Cerebellar nuclear complex (tissue), 1 donor: ENCODE results near the gene ADGRF5.

Experiments
- DNase-seq, 2 experiments: peaks; one replicate each; lab custom pipeline; 2025; lab: John Stamatoyannopoulos, UW

The ADGRF5 gene, protein sequence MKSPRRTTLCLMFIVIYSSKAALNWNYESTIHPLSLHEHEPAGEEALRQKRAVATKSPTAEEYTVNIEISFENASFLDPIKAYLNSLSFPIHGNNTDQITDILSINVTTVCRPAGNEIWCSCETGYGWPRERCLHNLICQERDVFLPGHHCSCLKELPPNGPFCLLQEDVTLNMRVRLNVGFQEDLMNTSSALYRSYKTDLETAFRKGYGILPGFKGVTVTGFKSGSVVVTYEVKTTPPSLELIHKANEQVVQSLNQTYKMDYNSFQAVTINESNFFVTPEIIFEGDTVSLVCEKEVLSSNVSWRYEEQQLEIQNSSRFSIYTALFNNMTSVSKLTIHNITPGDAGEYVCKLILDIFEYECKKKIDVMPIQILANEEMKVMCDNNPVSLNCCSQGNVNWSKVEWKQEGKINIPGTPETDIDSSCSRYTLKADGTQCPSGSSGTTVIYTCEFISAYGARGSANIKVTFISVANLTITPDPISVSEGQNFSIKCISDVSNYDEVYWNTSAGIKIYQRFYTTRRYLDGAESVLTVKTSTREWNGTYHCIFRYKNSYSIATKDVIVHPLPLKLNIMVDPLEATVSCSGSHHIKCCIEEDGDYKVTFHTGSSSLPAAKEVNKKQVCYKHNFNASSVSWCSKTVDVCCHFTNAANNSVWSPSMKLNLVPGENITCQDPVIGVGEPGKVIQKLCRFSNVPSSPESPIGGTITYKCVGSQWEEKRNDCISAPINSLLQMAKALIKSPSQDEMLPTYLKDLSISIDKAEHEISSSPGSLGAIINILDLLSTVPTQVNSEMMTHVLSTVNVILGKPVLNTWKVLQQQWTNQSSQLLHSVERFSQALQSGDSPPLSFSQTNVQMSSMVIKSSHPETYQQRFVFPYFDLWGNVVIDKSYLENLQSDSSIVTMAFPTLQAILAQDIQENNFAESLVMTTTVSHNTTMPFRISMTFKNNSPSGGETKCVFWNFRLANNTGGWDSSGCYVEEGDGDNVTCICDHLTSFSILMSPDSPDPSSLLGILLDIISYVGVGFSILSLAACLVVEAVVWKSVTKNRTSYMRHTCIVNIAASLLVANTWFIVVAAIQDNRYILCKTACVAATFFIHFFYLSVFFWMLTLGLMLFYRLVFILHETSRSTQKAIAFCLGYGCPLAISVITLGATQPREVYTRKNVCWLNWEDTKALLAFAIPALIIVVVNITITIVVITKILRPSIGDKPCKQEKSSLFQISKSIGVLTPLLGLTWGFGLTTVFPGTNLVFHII (N-terminal part only)

DNA sequence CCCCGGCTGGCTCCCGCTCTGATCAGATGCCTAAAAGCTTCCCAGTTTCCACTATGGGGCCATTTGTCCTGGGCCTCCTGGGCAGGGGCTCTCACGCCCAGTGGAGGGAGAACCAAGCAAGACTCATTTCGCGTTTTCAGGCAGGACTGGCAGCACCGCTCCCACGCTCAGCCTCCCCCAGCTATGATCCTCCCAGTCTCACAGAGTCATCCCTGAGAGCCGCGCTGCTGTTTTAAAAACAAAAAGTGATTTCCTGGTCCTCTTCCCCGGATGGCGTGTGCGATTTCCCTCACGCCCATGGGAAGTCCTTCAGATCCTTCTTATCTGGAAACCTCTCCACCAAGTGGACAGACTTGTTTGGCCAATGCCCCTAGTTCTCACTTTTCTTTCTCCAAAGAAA is at the start of gene ADGRF5:
Gene ADGRF5, minus strand, starts transcription at position 208 of the 400 bp plus-strand sequence. CDS start 15,176 bp downstream, outside the sequence.
- no peak for DNase-seq

DNA sequence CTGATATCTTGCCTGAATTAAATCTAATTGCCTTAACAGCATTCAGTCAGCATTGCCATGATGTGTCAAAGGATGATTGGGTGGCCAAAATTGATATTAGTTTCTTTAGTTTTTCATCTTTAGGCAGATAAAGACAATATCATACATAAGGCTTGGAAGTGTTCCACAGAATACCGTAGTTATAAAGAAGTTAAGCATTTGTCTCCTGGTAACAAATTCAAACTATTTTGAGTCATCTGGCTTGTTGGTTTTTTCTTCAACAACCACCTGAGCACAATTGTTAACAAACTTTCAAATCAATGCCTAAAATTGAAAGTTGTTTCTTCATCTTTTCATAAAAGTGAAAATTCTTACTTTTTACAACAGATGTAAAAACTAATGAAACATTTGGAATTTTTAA is 47.5 kb upstream of the ADGRF5 start:
- no peak for DNase-seq

DNA sequence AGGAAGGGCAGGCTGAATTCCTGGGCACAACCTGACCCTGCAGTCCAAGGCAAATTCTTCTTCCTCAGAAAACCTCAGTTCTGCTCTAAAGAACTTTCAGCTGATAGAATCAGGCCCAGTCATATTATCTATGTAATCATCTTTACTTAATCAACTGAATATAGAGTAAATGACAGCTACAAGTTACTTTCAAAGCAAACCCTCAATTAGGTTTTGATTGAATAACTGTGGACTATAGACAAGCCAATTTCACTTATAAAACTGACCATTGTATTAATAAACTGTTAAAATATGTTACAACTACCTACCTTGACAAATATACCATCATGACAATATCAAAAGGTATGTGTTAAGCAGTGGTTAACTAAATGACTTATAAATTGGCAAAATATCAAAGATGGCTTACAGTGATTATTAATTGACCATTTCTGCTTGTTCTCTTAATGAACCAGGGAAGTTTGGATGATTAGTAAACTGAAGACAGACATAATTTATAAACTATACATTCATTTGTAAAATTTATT is 46.1 kb upstream of the ADGRF5 start:
- DNase-seq: no peak

DNA sequence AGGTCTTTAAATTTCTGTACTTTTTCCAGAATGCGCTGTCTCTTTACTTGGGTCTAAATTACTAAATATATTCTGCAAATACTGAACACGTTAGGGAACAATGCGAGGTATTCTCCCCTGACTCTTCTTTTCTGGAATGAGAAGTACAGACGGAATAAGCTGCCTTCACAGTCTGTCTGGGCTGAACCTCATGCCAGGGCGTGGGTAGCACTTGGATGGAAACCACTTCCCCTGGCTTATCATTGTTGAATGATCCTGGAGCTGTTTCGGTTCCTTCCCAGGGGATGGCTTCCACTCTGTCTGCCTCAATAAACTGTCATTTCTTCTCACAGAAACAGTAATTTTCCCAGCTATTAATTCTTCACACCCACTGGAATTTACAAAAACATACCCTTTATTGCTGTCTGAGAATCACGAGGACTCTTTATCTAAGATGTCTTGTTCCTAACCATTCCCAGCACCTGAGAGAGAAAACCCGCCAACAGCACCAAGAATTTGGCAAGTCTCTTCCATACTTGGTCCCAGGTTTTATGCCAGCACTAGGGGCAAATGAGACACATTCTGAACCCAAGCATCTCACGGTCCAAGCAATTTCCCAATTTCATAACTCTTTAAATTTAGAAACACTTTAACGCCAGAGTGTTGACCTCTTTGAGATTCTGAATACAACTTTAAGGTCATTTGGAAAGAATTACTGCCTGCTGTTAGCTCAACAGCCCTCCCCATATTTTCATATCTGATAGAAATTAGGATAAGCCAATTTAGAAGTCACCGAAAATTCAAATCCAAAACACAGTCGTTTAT is 43.2 kb upstream of the ADGRF5 start:
- DNase-seq: no peak

DNA sequence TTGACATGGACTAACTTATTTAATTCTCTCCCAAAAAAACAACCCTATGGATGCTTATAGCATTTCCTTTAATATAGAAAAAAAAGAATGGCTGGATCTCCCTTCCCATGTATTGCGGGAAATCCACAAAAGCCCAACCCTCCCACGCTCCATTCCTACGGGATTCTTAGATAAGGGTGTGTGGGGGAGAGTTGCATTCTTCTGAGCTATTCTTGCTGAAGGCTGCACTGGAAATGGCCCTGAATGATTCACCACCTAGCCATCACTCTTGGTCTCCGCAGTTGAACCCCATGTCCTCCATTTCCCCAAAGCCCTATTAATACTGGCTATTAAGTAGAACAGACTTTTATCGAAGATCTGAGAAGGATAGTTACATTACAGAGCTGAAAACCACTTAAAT is 41.9 kb upstream of the ADGRF5 start:
- DNase-seq: no peak

DNA sequence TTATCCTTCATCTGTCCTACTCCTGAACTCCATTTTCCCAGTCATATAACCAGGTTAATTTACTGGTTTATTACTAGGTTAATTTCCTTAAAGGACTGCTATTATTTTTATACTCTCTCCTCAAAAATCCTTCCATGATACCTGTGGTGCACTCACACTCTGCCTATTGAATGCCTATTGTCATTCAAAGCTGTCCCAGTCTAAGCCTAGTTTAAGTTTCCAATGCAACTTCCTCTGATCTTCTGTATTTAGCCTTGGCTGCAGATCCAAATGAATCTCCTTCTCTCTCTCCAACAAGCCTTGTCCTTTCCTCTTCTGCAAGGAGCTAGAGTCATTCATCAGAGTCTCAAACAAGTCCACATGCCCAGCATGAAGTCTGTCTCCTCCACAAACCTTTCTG is 41.3 kb upstream of the ADGRF5 start:
- DNase-seq: no peak

DNA sequence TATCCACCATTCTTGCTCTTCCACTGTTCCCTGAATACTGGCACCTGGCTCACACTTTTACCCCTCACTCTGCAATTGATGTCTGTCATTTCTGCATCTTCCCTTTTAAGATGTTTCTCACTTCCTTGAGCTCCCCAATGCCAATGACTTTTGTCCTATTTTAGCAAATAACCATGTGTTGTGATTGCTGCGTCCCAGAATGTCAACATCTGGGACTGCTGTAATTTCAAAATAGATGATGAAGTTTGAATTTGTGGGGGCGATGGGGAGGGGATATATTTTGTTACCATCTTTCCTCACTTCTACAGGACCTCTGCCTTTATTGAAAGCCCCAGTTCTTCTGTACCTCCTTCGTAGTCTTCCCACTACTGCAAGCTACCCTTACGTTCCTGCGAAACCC is 40.0 kb upstream of the ADGRF5 start:
- no peak for DNase-seq

DNA sequence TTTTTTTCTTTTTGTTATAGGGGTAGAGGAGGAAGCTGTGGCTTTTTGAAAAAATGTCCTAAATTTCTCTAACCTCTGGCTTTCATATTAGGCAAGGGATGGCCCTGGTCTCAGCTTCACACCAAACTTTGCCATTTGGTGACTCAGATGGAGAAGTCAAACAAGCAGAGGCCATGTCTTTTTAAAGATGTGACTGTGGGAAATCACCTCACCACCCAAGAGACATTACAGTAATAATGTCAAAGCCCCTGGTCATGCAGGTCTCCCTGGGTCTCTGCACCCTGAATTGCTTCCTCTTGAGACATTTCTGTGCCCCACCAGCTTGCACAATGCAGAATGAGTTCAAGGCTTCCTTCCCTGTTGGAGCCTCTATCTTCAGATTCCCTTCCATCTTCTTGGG is 39.5 kb upstream of the ADGRF5 start:
- no peak for DNase-seq

DNA sequence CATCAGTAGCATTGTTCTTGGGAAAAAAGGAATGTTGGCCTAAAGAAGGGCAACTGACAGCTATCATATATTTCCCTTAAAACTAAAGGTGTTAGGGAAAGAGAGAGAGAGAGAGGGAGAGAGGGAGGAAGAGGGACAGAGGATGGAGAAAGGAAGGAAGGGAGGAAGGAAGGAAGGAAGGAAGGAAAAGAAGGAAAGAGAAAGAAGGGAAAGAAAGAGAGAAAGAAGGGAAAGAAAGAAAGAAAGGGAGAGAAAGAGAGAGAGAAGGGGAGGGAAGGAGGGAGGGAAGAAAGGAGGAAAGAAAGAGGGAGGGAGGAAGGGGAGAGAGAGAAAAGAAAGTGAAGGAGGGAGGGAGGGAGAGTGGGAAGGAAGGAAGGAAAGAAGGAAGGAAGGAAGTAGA is 37.7 kb upstream of the ADGRF5 start:
- DNase-seq: no peak

DNA sequence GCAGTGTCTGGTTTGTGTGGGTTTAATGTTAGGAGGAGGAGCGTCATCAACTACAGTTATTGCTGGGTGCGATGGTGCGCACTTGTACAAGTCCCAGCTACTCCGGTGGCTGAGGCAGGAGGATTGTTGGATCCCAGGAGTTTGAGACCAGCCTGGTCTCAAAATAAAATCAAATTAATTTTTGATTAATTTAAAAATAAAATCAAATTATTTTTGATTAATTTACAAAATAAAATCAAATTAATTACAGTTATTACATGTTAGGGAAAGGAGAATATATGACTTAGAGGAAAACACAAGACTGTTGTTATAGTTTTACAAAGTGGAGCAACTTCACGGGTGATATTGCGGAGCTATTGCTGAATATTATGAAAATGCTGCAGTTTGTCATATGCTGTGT is 34.7 kb upstream of the ADGRF5 start:
- DNase-seq: no peak

DNA sequence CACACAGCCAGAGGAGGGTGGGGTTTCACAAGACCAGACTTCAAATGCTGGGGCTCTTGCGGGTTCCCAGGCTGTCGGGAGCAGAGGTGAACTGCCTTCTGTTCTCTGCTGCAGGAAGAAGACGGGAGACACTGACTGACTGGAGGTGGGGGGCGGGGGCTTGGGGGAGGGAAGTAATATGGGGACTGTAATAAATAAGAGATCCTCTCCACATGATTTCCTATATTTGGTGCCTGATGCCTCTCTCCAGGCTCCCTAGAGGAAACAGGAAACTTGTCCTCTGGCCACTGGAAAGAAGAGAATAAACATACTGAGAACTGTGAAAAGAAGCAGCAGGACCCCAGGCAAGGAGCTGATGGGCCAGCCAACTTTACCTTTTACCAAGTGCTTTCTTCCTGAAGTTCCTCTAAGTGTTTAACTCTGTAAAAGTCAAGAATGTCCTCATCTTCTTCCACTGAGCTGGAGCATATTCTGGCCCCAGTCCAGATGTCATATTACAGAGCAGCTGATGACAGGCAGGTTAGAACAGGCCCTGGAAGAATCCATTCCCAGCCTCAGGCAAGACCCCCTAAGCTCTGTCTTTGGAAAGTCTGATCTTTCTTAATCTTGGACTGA is 33.2 kb upstream of the ADGRF5 start:
- DNase-seq: no peak

DNA sequence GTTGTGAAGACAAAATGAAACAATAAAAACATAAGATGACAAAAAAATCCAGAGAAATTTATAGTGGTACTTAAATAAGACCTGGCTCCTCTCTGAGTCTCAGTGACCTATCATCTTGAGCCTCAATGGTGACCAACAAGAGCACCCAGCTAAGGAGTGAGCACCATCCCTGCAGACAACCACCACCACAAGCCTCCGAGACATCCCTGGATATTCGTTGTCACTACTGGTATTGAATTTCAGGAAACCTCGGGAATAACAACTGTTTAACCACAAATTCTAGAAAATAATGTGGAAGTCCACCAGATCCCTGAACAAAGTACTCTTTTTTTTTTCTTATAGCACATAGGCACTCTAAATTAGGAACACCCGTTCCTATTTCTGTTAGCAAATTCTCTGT is 32.2 kb upstream of the ADGRF5 start:
- DNase-seq: no peak

DNA sequence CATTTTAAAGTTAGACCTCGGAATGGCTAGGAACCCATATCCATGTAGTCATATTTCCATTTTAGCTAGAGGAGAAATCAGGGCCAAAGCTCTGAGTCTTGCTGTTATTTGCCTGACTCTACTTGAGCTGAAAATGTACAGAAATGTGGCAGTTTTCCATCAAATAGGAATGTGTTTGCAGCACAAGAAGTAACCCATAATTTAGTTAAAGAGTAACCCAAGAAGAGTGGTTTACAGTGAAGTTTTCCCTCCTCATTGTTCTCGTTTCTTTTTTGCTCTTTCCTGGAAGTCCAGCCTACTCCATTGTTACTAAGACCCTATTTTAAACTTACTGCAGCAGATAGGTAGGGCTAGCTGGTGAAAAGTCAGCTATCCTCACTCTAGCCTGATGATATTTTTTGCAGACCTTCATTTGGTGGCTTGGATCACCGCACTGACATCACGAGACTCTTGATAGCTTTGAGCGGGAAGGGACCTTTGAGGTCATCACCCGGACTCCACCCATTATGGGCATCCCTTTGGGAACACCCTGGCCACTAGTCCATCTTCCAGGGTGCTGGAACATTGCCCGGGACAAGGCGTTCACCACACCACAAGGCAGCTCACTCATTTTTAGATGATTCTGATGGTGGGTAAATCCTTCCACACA is 28.0 kb upstream of the ADGRF5 start:
- no peak for DNase-seq

DNA sequence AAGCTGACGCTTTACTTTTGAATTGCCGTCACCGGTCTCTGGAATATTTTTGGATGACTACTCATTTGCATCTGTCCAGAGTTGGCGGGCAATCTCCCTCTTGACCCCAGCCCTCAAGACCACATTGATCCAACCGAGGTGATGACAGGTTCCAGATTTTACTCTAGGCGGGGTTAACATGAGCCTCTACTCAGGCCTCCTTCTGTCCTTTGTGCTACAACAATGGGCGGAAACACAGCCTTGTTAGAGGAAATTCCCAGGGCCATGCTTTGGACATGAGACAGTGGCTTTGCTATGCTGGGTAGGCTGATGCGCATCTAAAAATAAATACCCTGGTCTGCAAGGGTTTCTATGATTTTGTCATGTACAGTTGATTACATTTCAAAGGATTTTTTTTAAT is 27.0 kb upstream of the ADGRF5 start:
- no peak for DNase-seq

DNA sequence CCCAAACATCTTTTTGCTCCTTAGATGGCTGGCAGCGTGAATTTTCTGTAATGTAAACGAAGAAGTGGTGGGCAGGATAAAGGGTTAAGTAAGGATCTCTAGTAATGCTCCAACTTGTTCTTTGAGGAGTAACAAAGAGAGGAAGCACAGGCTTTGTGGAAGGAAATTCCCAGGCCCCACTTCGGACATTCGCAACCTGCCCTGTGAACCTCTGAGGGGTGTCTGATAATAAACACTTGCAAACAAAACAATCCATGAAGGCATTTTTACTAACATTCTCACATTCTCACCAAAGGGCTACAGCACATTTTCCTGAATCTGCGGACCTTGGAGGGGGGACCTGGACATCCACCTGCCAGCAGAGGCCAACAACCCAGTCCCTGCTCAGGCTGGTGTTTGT is 25.8 kb upstream of the ADGRF5 start:
- DNase-seq: no peak

DNA sequence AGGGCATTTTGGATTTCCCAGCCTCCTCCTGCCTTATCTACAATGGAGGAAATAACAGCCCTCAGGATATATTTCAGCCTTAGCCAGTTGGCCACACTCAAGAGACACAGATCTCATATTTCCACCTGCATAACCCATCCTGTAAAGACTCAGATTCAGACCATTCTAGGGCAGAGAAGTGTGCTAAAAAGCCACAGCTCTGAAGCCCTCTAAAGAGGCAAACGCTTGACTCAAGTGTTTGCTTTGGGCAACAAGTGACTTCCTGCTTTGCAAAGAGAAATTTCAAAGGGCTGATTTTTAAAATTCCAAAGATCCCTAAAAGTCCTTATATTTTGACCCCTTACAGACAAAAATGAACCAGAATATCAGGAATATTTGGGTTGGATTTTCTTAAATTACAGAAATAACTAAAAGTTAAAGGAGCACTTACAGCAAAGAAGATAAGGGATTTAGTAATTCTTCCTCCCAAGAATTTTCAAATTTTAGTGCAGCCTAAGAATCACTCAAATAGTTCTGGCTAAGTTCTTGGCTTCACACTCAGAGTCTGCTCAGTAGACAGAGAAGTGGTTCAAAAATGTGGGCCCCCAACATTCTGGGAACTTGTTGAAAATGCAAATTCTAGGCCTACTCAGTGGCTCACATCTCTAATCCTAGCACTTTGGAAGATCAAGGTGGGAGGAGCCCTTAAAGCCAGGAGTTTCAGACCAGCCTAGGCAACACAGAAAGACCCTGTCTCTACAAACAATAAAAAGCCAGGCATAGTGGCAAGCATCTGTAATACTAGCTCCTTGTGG is 18.9 kb upstream of the ADGRF5 start:
- DNase-seq: no peak

DNA sequence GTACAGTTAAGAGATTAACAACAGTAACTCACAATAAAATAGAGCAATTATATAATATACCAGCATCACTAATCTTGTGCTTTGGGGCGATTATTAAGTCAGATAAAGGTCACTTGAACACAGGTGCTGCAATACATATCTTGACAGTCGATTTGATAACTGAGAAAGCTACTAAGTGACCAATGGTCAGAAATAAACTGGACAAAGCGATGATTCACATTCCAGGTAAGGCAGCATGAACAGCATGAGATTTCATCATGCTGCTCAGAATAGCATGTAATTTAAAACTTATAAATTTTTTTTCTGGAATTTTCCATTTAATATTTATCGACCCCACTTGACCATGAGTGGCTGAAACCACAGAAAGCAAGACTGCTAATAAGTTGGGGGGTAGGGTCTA is 15.9 kb upstream of the ADGRF5 start:
- DNase-seq: no peak

DNA sequence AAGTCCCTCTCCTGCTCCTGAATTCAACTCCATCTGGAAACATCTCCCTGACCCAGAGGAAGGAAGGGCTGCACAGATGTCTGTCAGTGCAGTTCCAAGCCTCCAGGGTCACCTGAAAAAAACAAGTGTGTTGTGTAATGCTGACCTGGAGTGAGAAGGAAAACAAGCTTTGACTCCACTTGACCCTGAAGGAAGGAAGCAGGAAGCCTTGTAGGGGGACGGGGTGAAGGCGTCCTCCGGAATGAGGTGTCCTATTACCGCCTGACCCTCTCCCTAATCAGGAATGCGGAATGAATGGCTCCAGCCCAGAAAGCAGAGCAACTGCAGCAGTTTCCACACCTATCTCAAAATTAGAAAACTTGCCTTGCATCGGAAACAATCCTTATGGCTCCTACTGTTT is 13.9 kb upstream of the ADGRF5 start:
- no peak for DNase-seq

DNA sequence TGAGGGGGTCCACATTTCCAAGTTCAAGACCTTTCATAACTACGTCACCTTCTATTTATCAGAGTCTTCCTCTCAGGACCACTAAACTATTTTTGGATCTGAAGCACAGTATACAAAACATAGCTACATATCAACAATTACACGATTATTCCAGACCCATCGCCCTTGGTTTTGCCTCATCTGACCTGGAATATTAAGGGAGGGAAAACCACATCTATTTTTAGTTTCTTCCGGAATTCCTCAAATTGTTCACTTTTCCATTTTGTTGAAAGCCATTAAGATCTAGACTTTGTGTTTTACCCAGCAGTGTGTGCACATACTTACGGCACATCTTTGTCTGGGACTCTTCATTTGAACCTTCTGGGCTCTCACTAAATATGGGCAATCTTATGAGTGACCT is 12.0 kb upstream of the ADGRF5 start:
- DNase-seq: no peak
